Peyer's patch (tissue), 4 donors: ENCODE measurements around the gene HSD17B7.

Experiments
- POLR2A ChIP-seq, 2 donors: fragments of 450-650 bp; IDR thresholded peaks; one replicate each; pipeline ENCODE4 v1.5.1; 2017; ENCODE audit warnings: antibody characterized with exemption in 2 of 2, mild to moderate bottlenecking in 2 of 2, moderate library complexity in 2 of 2
- TF ChIP-seq, protein P1 (sequence below), 6 experiments: fragments of 450-650 bp in 4 of 6; fragments of 200-600 bp in 2 of 6; sonication (generic) in 1 of 6; IDR thresholded peaks; one replicate each; pipeline ENCODE4 v1.5.1; 2017 to 2019; ENCODE audit warnings: antibody characterized with exemption in 6 of 6, mild to moderate bottlenecking in 3 of 6, moderate library complexity in 1 of 6

DNA sequence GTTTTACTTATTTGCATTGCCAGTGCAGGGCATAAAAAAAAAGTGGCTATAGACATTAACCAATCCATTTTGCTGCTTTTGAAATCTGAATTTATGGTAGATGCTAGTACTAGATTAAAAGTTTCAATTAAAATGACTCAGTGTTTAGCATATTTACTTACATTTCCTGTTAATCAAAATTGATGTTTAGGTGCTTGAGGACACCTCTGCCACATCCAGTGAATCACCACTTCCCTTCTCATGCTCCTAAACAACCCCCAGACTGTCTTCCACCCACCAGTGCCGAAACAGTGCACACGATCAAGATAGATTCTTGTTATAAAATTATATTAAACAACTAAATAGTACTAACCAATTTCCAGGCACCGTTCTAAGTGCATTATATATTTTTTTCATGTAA is 32.7 kb downstream of the HSD17B7 start:
- no peak for TF ChIP-seq POLR2A (IDR thresholded peaks at IDR 0.05)
- TF ChIP-seq, protein P1, sequence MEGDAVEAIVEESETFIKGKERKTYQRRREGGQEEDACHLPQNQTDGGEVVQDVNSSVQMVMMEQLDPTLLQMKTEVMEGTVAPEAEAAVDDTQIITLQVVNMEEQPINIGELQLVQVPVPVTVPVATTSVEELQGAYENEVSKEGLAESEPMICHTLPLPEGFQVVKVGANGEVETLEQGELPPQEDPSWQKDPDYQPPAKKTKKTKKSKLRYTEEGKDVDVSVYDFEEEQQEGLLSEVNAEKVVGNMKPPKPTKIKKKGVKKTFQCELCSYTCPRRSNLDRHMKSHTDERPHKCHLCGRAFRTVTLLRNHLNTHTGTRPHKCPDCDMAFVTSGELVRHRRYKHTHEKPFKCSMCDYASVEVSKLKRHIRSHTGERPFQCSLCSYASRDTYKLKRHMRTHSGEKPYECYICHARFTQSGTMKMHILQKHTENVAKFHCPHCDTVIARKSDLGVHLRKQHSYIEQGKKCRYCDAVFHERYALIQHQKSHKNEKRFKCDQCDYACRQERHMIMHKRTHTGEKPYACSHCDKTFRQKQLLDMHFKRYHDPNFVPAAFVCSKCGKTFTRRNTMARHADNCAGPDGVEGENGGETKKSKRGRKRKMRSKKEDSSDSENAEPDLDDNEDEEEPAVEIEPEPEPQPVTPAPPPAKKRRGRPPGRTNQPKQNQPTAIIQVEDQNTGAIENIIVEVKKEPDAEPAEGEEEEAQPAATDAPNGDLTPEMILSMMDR (IDR thresholded peaks at IDR 0.05) = no peak
